Caki2 (cell line): ENCODE data around the gene YRDC. TPM values are rescaled to one million over a fixed set of nuclear protein-coding genes. Genes with fewer than 3 reads are reported as not detected.
A peak's percentile ranks its signal among the peaks of the same experiment; 100 is the strongest.
"Not testable (repeated sequence)": the region's sequence is repeated elsewhere in the genome, so short reads cannot be mapped to it uniquely, and the experiment has no call there.

Source experiments
- DNase-seq: peaks from one replicate; pipeline ENCODE4 v3.0.0-alpha.2; 2015; ENCODE audit warnings: low read depth
- in situ Hi-C: cut with HindIII; loops from 2 replicates; pipeline ENCODE4 v1.10.0; 2016; ENCODE audit warnings: low sequenced_read_pairs, low pct_unique_long_range_greater_than_20kb, mixed read lengths
- total RNA-seq: library from RNA; depleted of rRNA; stranded (reverse); fragments of >200 nt; shearing (Covaris generic); gene quantifications from 2 replicates; pipeline ENCODE4 v1.2.3, GENCODE V29; 2014; ENCODE audit warnings: low replicate concordance

The YRDC gene
- total RNA-seq, 1 experiment from 2014 or later, result 25.1 TPM

DNA sequence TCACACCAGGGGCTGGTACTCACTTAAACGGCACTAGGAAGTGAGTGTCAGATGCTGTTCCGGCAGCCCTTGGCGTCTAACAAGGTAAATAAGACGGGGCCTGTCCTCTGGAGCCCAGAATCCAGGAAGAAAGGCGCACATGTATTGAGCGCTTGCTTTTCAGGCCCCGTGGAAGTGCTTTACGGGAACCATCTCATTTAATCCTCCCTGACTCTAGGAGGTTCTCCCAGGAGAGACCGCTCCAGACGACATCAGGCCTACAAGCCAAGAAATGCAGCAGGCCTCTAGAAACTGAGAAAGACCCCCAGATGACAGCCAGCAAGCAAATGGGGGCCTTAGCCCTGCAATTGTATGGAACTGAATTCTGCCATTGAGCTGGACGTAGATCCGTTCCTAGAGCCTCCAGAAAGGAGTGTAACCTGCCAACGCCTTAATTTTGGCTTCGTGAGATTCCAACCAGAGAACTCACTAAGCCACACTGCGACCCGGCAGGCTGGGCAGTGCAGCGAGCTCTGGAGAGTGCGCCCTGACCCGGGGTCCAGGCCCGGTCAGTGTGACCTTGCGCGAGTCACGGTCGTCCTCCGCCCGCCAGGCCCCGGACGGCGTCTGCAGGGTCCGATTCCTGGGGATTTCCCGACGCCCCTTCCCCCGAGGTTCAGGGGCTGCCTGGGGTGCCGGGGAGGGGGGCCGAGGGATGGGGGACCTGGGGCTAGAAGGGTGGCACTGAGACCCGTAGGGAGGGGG lies 14.9 kb downstream of the YRDC start:
- in situ Hi-C loops, result no loop called here
- no peak for DNase-seq

DNA sequence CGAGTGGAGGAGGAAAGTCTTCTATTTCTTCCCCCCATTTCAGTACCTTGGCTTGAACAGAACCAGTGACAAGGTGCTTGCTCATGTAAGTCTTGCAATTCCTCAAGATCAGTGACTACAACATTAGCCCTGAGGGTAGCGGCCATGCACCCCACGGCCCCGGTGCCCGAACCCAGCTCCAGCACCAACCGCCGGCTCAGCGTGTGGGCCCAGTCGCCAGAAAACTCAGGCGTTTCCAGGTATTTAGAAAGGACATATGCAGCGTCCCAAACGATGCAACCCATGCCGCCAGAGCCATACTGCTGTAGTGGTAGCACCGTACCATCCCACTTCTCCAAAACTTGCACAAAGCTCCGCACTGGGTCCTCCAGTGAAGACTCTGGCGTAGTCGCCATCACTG lies 25.5 kb downstream of the YRDC start:
- DNase-seq, result no peak
- in situ Hi-C loops, result no loop called here

DNA sequence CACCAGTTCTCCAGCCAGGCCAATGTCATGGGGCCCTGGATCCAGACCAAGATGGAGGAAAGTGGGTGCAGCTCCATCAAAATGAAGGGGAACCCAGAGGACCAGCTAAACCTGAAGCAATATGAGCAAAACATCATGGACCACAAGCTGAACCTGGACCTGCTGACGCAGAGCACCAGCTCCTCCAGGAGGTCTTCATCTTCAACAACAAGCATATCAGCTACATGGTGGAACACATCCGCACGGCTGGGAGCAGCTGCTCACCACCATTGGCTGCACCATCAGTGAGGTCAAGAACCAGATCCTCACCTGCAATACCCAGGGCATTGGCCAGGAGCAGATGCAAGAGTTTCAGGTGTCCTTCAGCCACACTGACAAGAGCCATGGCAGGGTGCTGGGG lies 29.4 kb downstream of the YRDC start:
- in situ Hi-C loops, result no loop called here
- no peak for DNase-seq

DNA sequence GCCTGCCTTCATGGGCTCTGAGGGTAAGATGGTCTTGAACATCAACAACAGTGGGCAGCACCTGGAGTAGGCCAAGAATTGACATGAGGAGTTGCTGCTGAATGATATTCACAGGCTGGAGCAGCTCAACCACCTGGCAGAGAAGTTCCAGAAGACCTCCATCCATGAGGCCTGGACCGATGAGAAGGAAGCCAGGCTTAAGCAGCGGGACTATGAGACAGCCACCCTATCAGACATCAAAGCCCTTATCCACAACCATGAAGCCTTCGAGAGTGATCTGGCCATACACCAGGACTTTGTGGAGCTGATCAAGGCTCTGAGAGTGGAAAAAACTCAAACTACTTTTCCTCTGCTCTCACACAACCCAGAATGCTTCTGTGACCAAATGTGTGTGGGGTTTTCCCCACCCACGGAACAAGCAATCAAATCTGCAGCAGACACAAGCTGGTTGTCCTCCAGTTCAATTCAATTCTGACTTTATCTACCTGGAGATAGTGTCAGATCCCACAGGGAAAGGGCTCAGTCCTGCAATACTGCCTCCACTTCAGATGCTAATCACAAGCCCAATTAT lies 31.0 kb downstream of the YRDC start:
- in situ Hi-C loops, result no loop called here
- no peak for DNase-seq

DNA sequence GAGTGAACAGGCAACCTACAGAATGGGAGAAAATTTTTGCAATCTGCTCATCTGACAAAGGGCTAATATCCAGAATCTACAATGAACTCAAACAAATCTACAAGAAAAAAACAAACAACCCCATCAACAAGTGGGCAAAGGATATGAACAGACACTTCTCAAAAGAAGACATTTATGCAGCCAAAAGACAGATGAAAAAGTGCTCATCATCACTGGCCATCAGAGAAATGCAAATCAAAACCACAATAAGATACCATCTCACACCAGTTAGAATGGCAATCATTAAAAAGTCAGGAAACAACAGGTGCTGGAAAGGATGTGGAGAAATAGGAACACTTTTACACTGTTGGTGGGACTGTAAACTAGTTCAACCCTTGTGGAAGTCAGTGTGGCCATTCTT lies 36.6 kb downstream of the YRDC start:
- in situ Hi-C loops, DNase-seq: not testable (repeated sequence)

DNA sequence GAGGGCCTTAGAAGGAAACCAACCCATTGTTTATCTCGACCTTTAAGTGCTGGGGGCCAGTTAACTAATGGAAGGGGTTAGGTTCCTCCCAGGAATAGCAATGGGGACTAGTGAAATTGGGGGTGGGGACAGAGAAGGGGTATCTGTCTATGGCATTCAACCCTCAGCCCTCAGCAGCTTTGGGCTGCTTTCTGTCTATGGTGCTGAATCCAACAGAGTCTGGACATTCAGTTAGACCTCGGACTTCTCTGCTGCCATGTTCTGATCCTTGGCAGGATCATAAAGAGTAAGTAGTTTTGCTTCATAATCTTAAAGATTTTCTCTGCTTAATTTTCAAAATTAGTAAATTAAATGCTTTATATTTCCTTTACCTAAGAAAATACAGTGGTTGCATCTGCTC lies 40.5 kb downstream of the YRDC start:
- DNase-seq, result no peak
- in situ Hi-C loops, result no loop called here

DNA sequence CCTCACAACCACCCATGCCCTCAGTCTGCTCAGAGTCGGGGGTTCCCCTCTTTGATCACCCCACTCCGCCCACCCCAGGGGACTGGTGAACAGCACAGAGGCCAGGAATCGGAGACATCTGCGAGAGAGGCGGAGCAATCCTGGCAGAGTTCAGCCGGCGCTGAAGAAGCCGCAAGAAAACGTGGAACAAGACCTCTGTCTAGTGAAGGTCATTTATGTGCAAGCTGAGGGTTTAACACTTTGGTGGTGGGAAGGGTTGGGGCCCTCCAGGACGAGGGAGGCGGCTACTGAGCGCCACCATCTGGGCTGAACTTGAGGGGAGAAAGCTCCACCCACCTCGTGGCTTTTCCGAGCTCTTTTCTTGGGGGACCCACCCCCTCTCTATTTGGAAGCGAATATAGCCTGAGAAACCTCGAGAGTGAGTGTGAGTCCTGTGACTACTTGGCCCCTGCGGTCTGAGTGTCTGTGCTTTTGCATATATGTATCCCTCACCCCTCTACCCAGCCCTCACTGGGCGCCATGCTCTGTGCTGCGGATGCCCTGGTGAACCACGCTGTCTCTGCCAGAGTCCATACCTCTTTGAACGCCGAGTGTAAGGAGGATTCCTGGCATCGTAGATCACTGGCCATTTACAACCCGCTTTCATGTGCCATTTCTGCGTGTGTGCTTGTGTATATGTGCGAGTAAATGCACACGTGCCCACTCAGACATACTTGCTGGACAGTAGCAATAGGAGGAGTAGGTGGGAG lies 41.9 kb downstream of the YRDC start:
- in situ Hi-C loops, result no loop called here
- DNase-seq, result no peak

DNA sequence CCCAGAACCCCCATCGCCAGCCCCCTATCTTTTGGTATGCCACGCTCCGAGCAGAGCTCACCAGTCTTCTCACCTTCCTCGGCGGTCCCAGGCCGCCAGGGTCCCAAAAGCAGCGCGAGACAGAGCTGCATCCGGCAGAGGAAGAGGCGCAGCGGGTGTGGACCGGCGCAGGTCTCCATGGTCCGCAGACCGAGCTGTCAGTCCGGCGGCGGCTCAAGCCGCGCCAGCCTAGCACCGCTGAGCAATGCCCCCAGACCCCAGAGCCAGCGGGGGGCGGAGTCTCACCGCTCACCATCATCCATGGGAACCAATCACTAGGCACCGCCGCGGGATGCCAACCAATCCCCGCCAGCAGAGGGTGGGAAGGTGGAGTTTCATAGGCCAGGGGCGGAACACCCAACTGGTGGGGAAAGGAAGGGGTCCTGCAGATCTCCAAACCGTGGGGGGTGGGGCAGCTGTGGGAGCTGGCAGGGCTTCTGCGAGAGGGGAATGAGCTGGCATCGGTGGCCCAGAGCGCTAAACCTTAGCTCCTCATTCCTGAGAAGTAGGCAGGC lies 43.0 kb downstream of the YRDC start, which contains the start of gene EPHA10:
Gene EPHA10 (minus strand): TSS at position 233 of the 554 bp plus-strand sequence. CDS start 54 bp downstream, at position 179.
- no peak for DNase-seq
- in situ Hi-C loops, result no loop called here

DNA sequence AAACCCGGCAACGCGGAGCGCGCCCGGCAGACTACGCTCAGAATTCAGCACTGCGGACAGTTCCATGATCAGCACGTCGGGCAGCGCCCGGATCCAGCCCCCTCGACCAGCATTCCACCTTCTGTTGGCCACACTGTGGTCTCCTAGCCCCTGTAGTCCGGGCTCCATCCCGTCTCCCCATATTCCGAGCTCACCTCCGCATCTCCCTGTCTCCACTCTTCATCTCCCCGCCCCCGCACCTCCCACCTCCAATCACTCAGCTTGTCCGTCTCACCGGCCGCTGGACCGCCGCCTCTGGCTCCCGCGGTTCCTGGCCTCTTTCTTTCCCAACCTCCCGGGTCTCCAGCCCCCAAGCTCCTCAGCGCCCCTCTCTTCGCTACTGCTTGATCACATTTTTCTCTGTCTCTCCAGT lies 43.6 kb downstream of the YRDC start:
- in situ Hi-C loops, result no loop called here
- DNase-seq, result peak; percentile 41

DNA sequence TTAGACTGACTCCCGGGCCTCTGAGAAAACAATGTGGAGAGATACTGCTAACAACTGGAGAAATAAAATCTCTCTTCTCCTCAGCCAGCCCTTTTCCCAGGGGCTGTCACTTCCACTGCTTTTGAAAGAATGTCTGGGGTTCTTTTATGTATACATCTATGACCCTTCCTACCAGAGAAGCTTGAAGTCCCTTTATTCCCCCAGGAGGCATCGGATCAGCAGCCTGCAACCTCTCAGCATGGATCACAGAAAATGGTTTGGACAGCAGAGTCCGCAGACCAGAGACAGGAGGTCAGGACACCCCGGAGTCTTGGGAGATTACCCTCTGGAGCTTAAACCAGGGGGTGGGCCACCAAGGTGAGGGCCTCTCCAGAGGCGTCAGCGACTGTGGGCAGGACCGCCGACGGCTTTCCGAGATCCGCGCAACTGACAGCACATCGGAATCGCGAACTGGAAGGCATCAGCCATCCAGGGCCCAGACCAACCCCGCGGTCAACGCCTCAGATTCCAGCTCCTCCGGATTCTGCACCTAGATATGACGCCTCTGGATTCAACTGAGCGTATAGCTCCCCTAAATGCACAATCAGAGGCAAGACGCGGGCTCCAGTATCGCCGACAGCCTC lies 44.1 kb downstream of the YRDC start:
- no peak for DNase-seq
- in situ Hi-C loops, result no loop called here

DNA sequence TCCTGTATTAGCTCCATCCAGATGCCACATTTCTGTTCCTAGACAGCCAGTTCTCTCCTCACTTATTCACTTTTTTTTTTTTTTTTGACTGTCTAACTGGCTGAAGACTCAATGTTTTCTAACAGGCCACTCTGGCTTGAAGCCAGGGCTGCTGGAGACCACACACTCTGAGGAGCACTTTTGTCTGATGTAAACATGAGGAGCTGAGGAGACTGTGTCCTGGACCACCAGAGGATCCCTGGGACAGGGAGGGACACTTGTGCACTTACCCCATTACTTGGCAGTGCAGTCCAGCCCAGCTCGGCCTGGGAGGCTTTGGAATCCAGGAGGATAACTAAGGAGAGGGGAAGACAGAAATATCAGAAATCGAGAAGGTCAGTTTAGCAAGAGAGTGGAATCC lies 45.5 kb downstream of the YRDC start:
- in situ Hi-C loops, result no loop called here
- no peak for DNase-seq

DNA sequence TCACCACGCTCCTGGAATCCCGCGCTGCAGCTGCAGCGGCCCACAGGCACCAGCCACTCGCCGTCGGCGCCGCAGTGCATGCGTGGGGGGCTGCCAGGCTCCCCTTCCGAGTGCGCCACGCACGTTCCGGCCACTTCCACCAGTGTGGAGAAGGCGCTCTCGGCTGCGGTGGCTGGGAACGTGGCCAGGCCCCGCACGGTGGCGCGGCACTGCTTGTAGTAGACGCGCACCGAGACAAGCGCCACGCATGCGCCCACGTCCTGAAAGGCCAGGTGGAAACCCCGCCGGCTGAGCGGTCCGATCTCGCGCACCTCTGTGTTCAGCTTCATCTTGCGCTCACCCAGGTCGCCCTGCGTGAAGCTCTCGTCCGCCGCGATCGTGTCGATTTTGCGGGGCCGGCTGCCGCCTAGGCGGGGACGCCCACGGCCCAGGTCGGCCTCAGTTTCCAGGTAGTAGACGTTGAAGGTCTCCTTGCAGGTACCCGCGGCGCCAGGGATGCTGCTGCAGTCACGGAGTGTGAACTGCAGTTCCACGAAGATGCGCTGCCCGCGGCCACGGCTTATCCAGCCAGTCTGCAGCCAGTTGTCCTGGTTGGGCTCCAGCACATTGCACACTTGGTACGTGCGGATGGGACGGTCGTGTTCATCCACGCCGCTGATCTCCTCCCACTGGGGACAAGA lies 46.5 kb downstream of the YRDC start:
- no peak for DNase-seq
- in situ Hi-C loops, result no loop called here

DNA sequence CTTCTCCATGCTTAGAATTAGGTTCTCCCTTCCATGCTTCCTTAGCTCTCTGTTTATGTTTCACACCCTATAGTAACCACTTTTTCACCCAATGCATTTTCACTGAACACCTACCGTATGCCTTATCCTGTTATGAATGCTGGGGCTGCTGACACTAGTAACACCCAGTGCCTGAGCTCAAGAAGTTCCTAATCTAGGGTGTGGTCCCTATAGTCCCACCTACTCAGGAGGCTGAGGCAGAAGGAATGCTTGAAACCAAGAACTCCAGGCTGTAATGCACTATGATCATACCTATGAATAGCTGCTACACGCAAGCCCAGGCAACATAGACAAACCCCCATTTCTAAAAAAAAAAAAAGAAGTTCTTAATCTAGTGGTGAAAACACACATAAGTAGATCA lies 48.6 kb downstream of the YRDC start:
- in situ Hi-C loops, result no loop called here
- no peak for DNase-seq

DNA sequence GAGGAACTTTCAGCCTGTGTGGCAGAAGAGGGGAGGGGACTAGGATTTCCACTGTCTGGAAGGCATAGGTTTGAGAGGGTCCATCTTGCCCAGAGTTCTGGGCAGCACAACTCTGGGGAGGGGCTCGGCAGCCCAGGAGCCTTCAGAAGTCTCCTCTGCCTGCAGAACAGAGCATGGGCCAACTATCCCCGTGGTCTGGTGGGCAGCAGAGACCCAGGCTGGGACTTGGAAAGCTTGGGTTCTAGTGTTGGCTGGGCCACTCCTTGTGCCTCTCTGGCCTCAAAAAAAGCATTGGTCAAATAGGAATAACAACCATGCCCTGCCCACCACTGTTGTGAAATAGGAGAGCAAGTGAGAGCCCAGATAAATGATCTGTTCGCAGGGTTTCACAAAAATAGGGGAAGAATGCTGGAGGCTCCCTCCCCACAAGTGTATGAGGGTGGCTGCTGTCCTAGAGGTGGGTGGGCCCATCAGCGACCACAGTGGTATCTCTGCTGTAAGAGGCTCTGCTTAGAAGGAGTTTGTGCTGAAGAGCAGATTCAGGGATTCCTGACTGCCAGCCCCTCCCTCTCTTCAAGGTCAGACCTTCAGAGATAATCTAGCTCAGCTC lies 52.0 kb downstream of the YRDC start:
- no peak for DNase-seq
- in situ Hi-C loops, result no loop called here

DNA sequence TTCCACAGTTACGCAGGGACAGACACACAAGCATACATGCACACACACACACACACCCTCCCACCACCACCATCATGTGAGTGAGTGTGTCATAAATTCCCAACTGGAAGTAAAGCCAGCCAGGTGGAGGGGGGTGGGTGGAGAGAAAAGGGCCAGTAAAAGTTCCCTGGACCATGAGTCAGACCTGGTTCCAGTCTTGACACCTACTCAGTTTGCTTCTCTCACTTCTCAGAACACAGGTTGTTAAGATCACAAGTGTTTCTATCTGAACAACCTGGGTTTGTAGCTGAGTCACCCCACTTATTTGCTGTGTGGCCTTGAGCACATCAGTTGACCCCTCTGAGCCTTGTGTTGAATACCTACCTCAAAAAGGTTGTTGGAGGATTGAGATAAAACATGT lies 52.7 kb downstream of the YRDC start:
- no peak for DNase-seq
- in situ Hi-C loops, result no loop called here

DNA sequence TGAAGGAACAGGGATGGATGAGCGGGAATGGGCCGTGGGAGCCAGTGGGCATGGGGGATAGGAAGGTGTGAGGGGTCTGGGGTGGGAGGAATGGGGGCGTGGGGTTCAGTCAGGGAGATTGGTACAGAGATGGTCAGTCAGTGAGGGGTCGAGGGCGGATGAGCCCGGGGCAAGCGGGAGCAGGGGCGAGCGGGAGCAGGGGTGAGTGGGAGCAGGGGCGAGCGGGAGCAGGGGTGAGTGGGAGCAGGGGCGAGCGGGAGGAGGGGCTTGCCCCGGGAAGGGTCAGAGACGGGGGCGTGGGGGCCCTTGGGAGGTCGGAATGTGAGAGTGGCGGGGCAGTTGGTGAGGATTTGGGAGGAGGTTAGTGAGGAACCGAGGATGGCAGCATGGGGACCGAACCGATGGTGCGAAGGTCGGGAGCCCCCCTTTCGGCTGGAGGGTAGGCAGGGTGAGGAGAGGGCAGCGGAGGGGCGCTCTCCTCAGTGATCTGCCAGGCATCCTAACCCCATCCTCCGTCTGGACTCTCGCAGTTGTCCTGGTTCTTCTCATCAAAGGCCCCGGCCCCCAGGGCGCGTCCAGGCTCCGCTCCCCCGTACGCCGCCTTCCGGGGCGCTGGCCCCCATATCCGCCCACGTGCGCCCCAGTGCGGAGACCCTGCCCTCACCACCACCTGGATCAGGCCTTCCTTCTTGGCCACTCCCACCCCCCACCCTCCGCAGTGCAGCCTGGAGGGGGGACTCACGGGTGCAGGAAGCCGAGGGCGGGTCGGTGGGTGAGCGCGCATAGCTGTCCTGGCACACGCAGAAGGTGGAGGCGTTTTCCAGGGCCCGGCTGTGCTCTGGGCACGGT lies 54.3 kb downstream of the YRDC start:
- no peak for DNase-seq
- in situ Hi-C loops, result no loop called here
